Measurements from ENCODE around the gene DUSP7. TPM values are rescaled to one million over a fixed set of nuclear protein-coding genes. Genes with fewer than 3 reads are reported as not detected.

Gene DUSP7
- total RNA-seq, 1 donor from 2014 or later: 2.4 TPM

DNA sequence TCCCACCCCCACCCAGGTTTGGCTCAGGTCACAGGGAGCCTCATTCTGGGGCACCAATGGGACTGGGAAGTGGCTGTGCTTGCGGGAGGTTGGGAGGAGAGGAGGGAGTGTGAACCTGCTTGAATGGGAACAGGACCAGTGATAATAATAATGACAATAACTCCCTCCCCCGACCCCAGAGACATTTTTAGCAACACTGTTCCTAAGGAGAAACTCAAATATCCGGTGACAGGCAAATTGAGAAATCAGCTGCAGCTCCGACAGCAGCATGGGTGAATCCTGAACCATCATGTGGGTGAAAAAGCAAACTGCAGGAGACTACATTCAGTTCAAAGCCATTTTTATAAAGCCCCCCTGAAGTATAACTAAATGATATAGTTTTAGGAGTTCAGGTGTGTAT lies 49.1 kb downstream of the DUSP7 start:
- H3K27ac Mint-ChIP-seq: no peak overlapping the region
- no peak overlapping the region for H3K27ac ChIP-seq
- H3K36me3 Mint-ChIP-seq: no peaks in the 10 kb centered on the region
- H3K27me3 Mint-ChIP-seq (ENCODE audit: insufficient read depth, low read depth): peaks cover 7% of the 10 kb centered on the region
- H3K4me3 Mint-ChIP-seq: peak overlapping the region; percentile 35
- peaks cover 51% of the 10 kb centered on the region for H3K4me1 Mint-ChIP-seq
- no peak overlapping the region for H2AFZ ChIP-seq (replicated peaks)
- no peaks in the 10 kb centered on the region for H4K20me1 ChIP-seq (ENCODE audit: low read depth)
- no peak overlapping the region for H3K4me2 ChIP-seq
- peaks cover 39% of the 10 kb centered on the region for H3K4me1 ChIP-seq
- H3K9me3 ChIP-seq (ENCODE audit: low read depth): no peaks in the 10 kb centered on the region
- H3K9me3 Mint-ChIP-seq: peaks cover 2% of the 10 kb centered on the region
- no peaks in the 10 kb centered on the region for H3K36me3 ChIP-seq
- no peak overlapping the region for H3K9ac ChIP-seq
- H3F3A ChIP-seq (ENCODE audit: low read depth): peaks cover 23% of the 10 kb centered on the region
- H3K27me3 ChIP-seq: no peaks in the 10 kb centered on the region
- no peak overlapping the region for H3K4me3 ChIP-seq
- TF ChIP-seq, protein P1, sequence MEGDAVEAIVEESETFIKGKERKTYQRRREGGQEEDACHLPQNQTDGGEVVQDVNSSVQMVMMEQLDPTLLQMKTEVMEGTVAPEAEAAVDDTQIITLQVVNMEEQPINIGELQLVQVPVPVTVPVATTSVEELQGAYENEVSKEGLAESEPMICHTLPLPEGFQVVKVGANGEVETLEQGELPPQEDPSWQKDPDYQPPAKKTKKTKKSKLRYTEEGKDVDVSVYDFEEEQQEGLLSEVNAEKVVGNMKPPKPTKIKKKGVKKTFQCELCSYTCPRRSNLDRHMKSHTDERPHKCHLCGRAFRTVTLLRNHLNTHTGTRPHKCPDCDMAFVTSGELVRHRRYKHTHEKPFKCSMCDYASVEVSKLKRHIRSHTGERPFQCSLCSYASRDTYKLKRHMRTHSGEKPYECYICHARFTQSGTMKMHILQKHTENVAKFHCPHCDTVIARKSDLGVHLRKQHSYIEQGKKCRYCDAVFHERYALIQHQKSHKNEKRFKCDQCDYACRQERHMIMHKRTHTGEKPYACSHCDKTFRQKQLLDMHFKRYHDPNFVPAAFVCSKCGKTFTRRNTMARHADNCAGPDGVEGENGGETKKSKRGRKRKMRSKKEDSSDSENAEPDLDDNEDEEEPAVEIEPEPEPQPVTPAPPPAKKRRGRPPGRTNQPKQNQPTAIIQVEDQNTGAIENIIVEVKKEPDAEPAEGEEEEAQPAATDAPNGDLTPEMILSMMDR (IDR thresholded peaks at IDR 0.05): no peak
- TF ChIP-seq EZH2 (IDR thresholded peaks at IDR 0.05) (no peak), EZH2phosphoT487 (IDR thresholded peaks at IDR 0.05) (no peak)
- no peaks in the 10 kb centered on the region for H3K79me2 ChIP-seq (ENCODE audit: low read depth)
- DNase-seq (ENCODE audit: low spot score): no peak

DNA sequence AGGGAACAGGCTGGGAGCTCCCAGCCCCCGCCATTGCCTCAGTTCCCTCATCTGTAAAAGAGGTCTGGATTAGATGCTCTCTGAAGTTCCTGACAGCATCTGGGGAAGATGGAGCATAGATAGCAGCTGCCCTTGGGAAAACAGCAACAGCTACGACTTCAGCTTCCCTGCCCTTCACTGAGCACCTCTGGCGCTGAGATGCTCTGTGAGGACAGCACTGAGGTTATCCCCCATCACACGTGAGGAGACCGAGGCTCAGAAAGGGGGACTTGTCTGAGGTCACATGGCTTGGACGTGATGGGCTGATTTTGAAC lies 49.6 kb downstream of the DUSP7 start:
- Mint-ChIP-seq H3K4me1 (peaks cover 56% of the 10 kb centered on the region), H3K36me3 (no peaks in the 10 kb centered on the region)
- no peak overlapping the region for H2AFZ ChIP-seq (replicated peaks)

DNA sequence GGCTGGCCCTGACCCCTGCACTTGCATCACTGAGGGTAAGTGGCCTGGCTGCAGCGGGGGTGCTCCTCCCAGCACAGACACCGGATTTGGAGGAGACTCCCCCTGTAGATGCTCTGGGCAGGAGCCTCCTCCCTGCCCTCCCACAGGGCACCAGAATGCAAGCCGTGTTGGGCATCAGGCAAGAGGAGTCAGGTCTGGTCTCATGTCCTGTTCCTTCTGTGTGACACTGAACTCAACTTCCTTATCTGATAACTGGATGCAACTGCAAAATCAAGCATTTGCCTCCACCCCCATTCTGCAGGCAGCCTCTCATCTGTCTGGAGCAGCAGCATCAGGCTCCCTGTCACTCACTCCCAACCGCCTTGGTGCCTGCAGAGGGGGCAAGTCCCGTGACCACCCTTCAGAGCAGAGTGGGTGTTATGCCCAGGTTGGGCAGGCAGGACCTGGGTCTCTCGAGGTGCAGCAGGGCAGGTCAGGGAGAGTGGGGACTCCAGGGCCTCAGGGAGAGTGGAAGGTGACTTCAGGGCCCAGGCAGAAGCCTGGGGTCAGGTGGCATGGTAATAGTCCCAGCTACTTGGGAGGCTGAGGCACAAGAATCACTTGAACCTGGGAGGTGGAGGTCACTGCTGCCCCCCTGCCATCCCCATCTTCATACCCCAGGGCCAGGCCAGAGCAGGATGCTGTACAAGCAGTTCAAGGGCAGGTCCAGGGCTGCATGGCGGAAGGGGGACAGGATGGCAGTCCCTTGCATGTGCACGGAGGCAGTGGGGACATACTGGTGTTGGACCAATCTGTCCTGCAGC lies 50.2 kb downstream of the DUSP7 start:
- no peaks in the 10 kb centered on the region for H3K36me3 Mint-ChIP-seq
- H4K20me1 ChIP-seq (ENCODE audit: low read depth): no peaks in the 10 kb centered on the region
- no peaks in the 10 kb centered on the region for H3K9me3 ChIP-seq (ENCODE audit: low read depth)
- peak overlapping the region; percentile 58 for H3K4me3 Mint-ChIP-seq
- peak overlapping the region; percentile 72 for H3K4me2 ChIP-seq
- no peak overlapping the region for H3K27ac Mint-ChIP-seq
- no peaks in the 10 kb centered on the region for H3K79me2 ChIP-seq (ENCODE audit: low read depth)
- TF ChIP-seq, protein P1 (IDR thresholded peaks at IDR 0.05): no peak
- TF ChIP-seq EZH2phosphoT487 (IDR thresholded peaks at IDR 0.05) (no peak), EZH2 (IDR thresholded peaks at IDR 0.05) (no peak)
- no peaks in the 10 kb centered on the region for H3K27me3 ChIP-seq
- no peak overlapping the region for H3K9ac ChIP-seq
- H3K4me1 Mint-ChIP-seq: peaks cover 61% of the 10 kb centered on the region
- no peak overlapping the region for H3K27ac ChIP-seq
- peaks cover 3% of the 10 kb centered on the region for H3K27me3 Mint-ChIP-seq (ENCODE audit: insufficient read depth, low read depth)
- H3K4me3 ChIP-seq: no peak overlapping the region
- peaks cover 28% of the 10 kb centered on the region for H3F3A ChIP-seq (ENCODE audit: low read depth)
- H3K4me1 ChIP-seq: peaks cover 47% of the 10 kb centered on the region
- DNase-seq (ENCODE audit: low spot score): no peak
- no peaks in the 10 kb centered on the region for H3K36me3 ChIP-seq
- H2AFZ ChIP-seq (replicated peaks): no peak overlapping the region
- H3K9me3 Mint-ChIP-seq: no peaks in the 10 kb centered on the region

More for the DNA sequence above, 49.6 kb downstream of the DUSP7 start:
- H3K79me2 ChIP-seq (ENCODE audit: low read depth): no peaks in the 10 kb centered on the region
- TF ChIP-seq, protein P1 (IDR thresholded peaks at IDR 0.05): no peak
- no peak for TF ChIP-seq EZH2phosphoT487 (IDR thresholded peaks at IDR 0.05)
- TF ChIP-seq EZH2 (IDR thresholded peaks at IDR 0.05): no peak
- no peak overlapping the region for H3K27ac ChIP-seq
- no peak overlapping the region for H3K4me3 Mint-ChIP-seq
- no peak overlapping the region for H3K4me2 ChIP-seq
- no peak for DNase-seq (ENCODE audit: low spot score)
- H3K9ac ChIP-seq: no peak overlapping the region
- H3K36me3 ChIP-seq: no peaks in the 10 kb centered on the region
- H3K9me3 Mint-ChIP-seq: no peaks in the 10 kb centered on the region
- no peaks in the 10 kb centered on the region for H3K27me3 ChIP-seq
- H3K4me3 ChIP-seq: no peak overlapping the region
- no peaks in the 10 kb centered on the region for H4K20me1 ChIP-seq (ENCODE audit: low read depth)
- peaks cover 45% of the 10 kb centered on the region for H3K4me1 ChIP-seq
- no peaks in the 10 kb centered on the region for H3K9me3 ChIP-seq (ENCODE audit: low read depth)
- peaks cover 3% of the 10 kb centered on the region for H3K27me3 Mint-ChIP-seq (ENCODE audit: insufficient read depth, low read depth)
- no peak overlapping the region for H3K27ac Mint-ChIP-seq
- peaks cover 28% of the 10 kb centered on the region for H3F3A ChIP-seq (ENCODE audit: low read depth)
